Astrocyte (in vitro differentiated cells and primary cell): ENCODE measurements around the gene RPP30.
"Not testable (repeated sequence)": the region's sequence is repeated elsewhere in the genome, so short reads cannot be mapped to it uniquely, and the experiment has no call there.

Experiments
- CTCF ChIP-seq: IDR thresholded peaks from 2 replicates; pipeline ENCODE4 v1.5.1; 2011; ENCODE audit warnings: low read depth, mild to moderate bottlenecking, inconsistent platforms, low read length, moderate library complexity; ENCODE audit not compliant: insufficient read depth
- EZH2 ChIP-seq: IDR thresholded peaks from 2 replicates; pipeline ENCODE4 v1.6.1; 2012; ENCODE audit warnings: mild to moderate bottlenecking, low read length, inconsistent platforms; ENCODE audit not compliant: insufficient read depth

GRCh38 chr10:90896916-90897315, 25.1 kb downstream of the RPP30 start:
- TF ChIP-seq CTCF, EZH2: not testable (repeated sequence)
